Liver (tissue), 3 donors: ENCODE measurements around the gene NBAS.

ENCODE experiments used
- CTCF ChIP-seq: fragments of 150-350 bp; IDR thresholded peaks from 2 replicates; pipeline ENCODE4 v1.5.1; 2017; ENCODE audit warnings: improper control_type of control experiment, low read depth, low read length; ENCODE audit not compliant: missing input control
- GABPA ChIP-seq, 2 donors: IDR thresholded peaks in 1 of 2; conservative IDR thresholded peaks in 1 of 2; 2 replicates each; pipeline ENCODE4 v1.6.1; 2016; ENCODE audit warnings: antibody characterized with exemption in 2 of 2, mild to moderate bottlenecking in 1 of 2, moderate library complexity in 1 of 2
- MAX ChIP-seq: IDR thresholded peaks from 2 replicates; pipeline ENCODE4 v1.6.1; 2016; ENCODE audit warnings: antibody characterized with exemption
- TF ChIP-seq, protein P1 (sequence below): IDR thresholded peaks from 2 replicates; pipeline ENCODE4 v1.6.1; 2016; ENCODE audit warnings: antibody characterized with exemption, mild to moderate bottlenecking
- donor health status: healthy.
- donor health status: healthy.

DNA sequence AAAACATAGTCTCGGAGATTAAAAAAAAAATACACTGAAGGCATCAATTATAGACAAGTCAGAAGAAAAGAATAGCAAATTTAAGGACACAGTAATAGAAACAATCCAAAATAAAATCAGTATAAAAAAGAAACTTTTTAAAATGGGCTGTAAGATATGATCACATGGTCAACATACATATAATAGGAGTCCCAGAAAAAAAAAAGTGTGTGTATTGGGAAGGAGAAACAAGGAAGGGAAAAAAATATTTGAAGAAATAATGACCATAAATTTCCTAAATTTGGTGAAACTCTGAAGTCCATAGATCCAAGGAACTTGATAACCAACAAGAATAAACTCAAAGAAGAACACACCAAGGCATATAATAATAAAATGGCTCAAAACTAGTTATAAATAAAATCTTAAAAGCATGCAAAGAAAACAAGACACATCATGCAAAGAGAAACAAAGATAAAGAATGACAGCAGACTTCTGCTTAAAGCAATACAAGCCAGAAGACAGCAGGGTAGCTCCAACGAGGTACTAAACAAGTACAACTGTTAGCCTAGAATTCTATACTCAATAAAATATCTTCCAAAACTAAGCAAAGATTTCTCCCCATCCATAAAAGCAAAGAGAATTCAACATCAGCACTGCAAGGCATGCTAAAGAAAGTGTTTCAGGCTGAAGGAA lies 115.1 kb downstream of the NBAS start:
- TF ChIP-seq CTCF (no peak), GABPA (IDR thresholded peaks at IDR 0.05 in 1 of 2, conservative IDR thresholded peaks at IDR 0.05 in 1 of 2) (no peak), MAX (no peak)
- TF ChIP-seq, protein P1, sequence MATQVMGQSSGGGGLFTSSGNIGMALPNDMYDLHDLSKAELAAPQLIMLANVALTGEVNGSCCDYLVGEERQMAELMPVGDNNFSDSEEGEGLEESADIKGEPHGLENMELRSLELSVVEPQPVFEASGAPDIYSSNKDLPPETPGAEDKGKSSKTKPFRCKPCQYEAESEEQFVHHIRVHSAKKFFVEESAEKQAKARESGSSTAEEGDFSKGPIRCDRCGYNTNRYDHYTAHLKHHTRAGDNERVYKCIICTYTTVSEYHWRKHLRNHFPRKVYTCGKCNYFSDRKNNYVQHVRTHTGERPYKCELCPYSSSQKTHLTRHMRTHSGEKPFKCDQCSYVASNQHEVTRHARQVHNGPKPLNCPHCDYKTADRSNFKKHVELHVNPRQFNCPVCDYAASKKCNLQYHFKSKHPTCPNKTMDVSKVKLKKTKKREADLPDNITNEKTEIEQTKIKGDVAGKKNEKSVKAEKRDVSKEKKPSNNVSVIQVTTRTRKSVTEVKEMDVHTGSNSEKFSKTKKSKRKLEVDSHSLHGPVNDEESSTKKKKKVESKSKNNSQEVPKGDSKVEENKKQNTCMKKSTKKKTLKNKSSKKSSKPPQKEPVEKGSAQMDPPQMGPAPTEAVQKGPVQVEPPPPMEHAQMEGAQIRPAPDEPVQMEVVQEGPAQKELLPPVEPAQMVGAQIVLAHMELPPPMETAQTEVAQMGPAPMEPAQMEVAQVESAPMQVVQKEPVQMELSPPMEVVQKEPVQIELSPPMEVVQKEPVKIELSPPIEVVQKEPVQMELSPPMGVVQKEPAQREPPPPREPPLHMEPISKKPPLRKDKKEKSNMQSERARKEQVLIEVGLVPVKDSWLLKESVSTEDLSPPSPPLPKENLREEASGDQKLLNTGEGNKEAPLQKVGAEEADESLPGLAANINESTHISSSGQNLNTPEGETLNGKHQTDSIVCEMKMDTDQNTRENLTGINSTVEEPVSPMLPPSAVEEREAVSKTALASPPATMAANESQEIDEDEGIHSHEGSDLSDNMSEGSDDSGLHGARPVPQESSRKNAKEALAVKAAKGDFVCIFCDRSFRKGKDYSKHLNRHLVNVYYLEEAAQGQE: no peak
